Thyroid gland (tissue), 4 donors: Measurements from ENCODE around the gene LYPD6B.

Experiments
- CTCF ChIP-seq, 6 experiments: fragments of 200-600 bp in 3 of 6; fragments of 450-650 bp in 3 of 6; sonication (generic) in 3 of 6; IDR thresholded peaks; one replicate each; pipeline ENCODE4 v1.5.1; 2016 to 2019; ENCODE audit warnings: antibody characterized with exemption in 6 of 6, mild to moderate bottlenecking in 2 of 6, inconsistent platforms in 1 of 6, moderate library complexity in 1 of 6
- POLR2A ChIP-seq, 2 donors: fragments of 450-650 bp; IDR thresholded peaks; one replicate each; pipeline ENCODE4 v1.6.1; 2017; ENCODE audit warnings: antibody characterized with exemption in 2 of 2, mild to moderate bottlenecking in 2 of 2, moderate library complexity in 1 of 2

- no peak for TF ChIP-seq CTCF (IDR thresholded peaks at IDR 0.05)
- TF ChIP-seq POLR2A (IDR thresholded peaks at IDR 0.05): no peak
Measured at GRCh38 chr2:149077861-149078260, 39.4 kb downstream of the LYPD6B start.
